PC-3 (cell line): ENCODE measurements around the gene TNFAIP3.
"Not testable (repeated sequence)": the region's sequence is repeated elsewhere in the genome, so short reads cannot be mapped to it uniquely, and the experiment has no call there.

Experiments
- CTCF ChIP-seq: fragments of 300-600 bp; sonication (generic); conservative IDR thresholded peaks from 2 replicates; pipeline ENCODE4 v1.5.1; 2017; ENCODE audit warnings: antibody characterized with exemption, low read depth, mild to moderate bottlenecking, low read length
- EZH2 ChIP-seq: fragments of 300-600 bp; sonication (generic); IDR thresholded peaks from one replicate; pipeline ENCODE4 v1.6.1; 2017; ENCODE audit warnings: antibody characterized with exemption, mild to moderate bottlenecking, low read length; ENCODE audit not compliant: unreplicated experiment
- EZH2phosphoT487 ChIP-seq: fragments of 300-600 bp; sonication (generic); IDR thresholded peaks from 2 replicates; pipeline ENCODE4 v1.6.1; 2018; ENCODE audit warnings: mild to moderate bottlenecking, antibody characterized with exemption, low read length, borderline replicate concordance

DNA sequence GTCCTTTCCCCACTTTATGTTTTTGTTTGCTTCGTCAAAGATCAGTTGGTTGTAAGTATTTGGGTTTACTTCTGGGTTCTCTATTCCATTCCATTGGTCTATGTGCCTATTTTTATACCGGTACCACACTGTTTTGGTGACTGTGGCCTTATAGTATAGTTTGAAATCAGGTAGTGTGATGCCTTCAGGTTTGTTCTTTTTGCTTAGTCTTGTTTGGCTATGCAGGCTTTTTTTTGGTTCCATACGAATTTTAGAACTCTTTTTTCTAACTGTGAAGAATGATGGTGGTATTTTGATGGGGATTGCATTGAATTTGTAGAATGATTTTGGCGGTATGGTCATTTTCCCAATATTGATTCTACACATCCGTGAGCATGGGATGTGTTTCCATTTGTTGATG, 28.5 kb upstream of the TNFAIP3 start:
- not testable (repeated sequence) for TF ChIP-seq CTCF, EZH2, EZH2phosphoT487
